WTC11 (cell line): ENCODE results near the gene FOXK1. TPM values are rescaled to one million over a fixed set of nuclear protein-coding genes. Genes with fewer than 3 reads are reported as not detected.

Source experiments
- ATAC-seq: fragments of 200-7000 bp; cut with Tn5 transposase; 2 replicates; pipeline ENCODE4 v1.10.0; 2021; ENCODE audit warnings: mild to moderate bottlenecking, moderate library complexity
- CTCF ChIA-PET: fragments of 300-600 bp; sonication (Branson Sonifier 250); formaldehyde crosslinking; loops from one replicate; lab custom pipeline; 2021; ENCODE audit warnings: antibody characterized with exemption; lab: Charles Lee
- POLR2A ChIA-PET: fragments of 350-600 bp; sonication (Branson Sonifier 250); formaldehyde crosslinking; loops from one replicate; lab custom pipeline; 2021; ENCODE audit warnings: antibody characterized with exemption; lab: Charles Lee
- DNase-seq: peaks from one replicate; pipeline ENCODE4 v3.0.0; 2021; ENCODE audit warnings: low spot score
- H3K27ac Mint-ChIP-seq: 2 replicates; pipeline ENCODE4 v1.8.0; 2021; ENCODE audit warnings: mixed read lengths
- H3K27me3 Mint-ChIP-seq: 2 replicates; pipeline ENCODE4 v1.8.0; 2021; ENCODE audit warnings: low read depth, mild to moderate bottlenecking, moderate library complexity, mixed read lengths
- H3K36me3 Mint-ChIP-seq: 2 replicates; pipeline ENCODE4 v1.8.0; 2021; ENCODE audit warnings: mixed read lengths
- H3K4me1 Mint-ChIP-seq: 2 replicates; pipeline ENCODE4 v1.8.0; 2022; ENCODE audit warnings: mixed read lengths
- H3K4me3 Mint-ChIP-seq: 2 replicates; pipeline ENCODE4 v1.8.0; 2021; ENCODE audit warnings: mild to moderate bottlenecking, moderate library complexity, mixed read lengths
- H3K9me3 Mint-ChIP-seq: 2 replicates; pipeline ENCODE4 v1.8.0; 2021; ENCODE audit warnings: mixed read lengths
- ARID4B ChIP-seq: sonication (generic); formaldehyde crosslinking; IDR thresholded peaks from 2 replicates; pipeline ENCODE4 v1.8.0; 2023; ENCODE audit warnings: missing genetic modification reagents, mild to moderate bottlenecking, borderline replicate concordance
- E2F4 ChIP-seq: sonication (generic); formaldehyde crosslinking; IDR thresholded peaks from 2 replicates; pipeline ENCODE4 v1.8.1; 2022; ENCODE audit warnings: low read depth, mild to moderate bottlenecking, moderate library complexity, missing genetic modification reagents, borderline replicate concordance
- ETV6 ChIP-seq: sonication (generic); formaldehyde crosslinking; IDR thresholded peaks from 2 replicates; pipeline ENCODE4 v1.8.1; 2022; ENCODE audit warnings: mild to moderate bottlenecking, missing genetic modification reagents
- GABPB1 ChIP-seq: sonication (generic); formaldehyde crosslinking; IDR thresholded peaks from 2 replicates; pipeline ENCODE4 v1.8.1; 2023; ENCODE audit warnings: mild to moderate bottlenecking, missing genetic modification reagents
- GRHL2 ChIP-seq: fragments of 250-450 bp; sonication (Bioruptor Pico); IDR thresholded peaks from 2 replicates; pipeline ENCODE4 v1.8.0; 2022; ENCODE audit warnings: mild to moderate bottlenecking, moderate library complexity; ENCODE audit not compliant: insufficient replicate concordance, severe bottlenecking
- HMGA2 ChIP-seq: fragments of 250-450 bp; sonication (Bioruptor Pico); IDR thresholded peaks from 2 replicates; pipeline ENCODE4 v1.4.0; 2021; ENCODE audit warnings: mild to moderate bottlenecking, moderate library complexity
- IRF1 ChIP-seq: sonication (generic); formaldehyde crosslinking; IDR thresholded peaks from 2 replicates; pipeline ENCODE4 v1.8.0; 2023; ENCODE audit warnings: missing genetic modification reagents
- NR2C2 ChIP-seq: sonication (generic); formaldehyde crosslinking; IDR thresholded peaks from 2 replicates; pipeline ENCODE4 v1.8.0; 2022; ENCODE audit warnings: mild to moderate bottlenecking, missing genetic modification reagents
- SMAD4 ChIP-seq: sonication (generic); formaldehyde crosslinking; IDR thresholded peaks from 2 replicates; pipeline ENCODE4 v1.8.0; 2022; ENCODE audit warnings: mild to moderate bottlenecking, missing genetic modification reagents
- SP1 ChIP-seq: sonication (generic); formaldehyde crosslinking; conservative IDR thresholded peaks from 2 replicates; pipeline ENCODE4 v1.8.1; 2022; ENCODE audit warnings: missing genetic modification reagents
- USF2 ChIP-seq: sonication (generic); formaldehyde crosslinking; IDR thresholded peaks from 2 replicates; pipeline ENCODE4 v1.8.1; 2023; ENCODE audit warnings: mild to moderate bottlenecking, missing genetic modification reagents, moderate library complexity
- ZNF138 ChIP-seq: sonication (generic); formaldehyde crosslinking; conservative IDR thresholded peaks from 2 replicates; pipeline ENCODE4 v1.8.1; 2022; ENCODE audit warnings: mild to moderate bottlenecking, moderate library complexity, missing genetic modification reagents
- ZNF232 ChIP-seq: sonication (generic); formaldehyde crosslinking; IDR thresholded peaks from 2 replicates; pipeline ENCODE4 v1.8.0; 2022; ENCODE audit warnings: mild to moderate bottlenecking, missing genetic modification reagents
- ZNF416 ChIP-seq: fragments of 250-450 bp; sonication (Bioruptor Pico); IDR thresholded peaks from 2 replicates; pipeline ENCODE4 v1.9.0; 2021; ENCODE audit warnings: mild to moderate bottlenecking, inconsistent platforms
- ZNF423 ChIP-seq: fragments of 250-450 bp; sonication (Bioruptor Pico); IDR thresholded peaks from 2 replicates; pipeline ENCODE4 v2.1.2; 2022; ENCODE audit warnings: mild to moderate bottlenecking, moderate library complexity
- ZNF671 ChIP-seq: fragments of 250-450 bp; sonication (Bioruptor Pico); IDR thresholded peaks from 2 replicates; pipeline ENCODE4 v1.8.0; 2021; ENCODE audit warnings: mild to moderate bottlenecking
- ZSCAN18 ChIP-seq: fragments of 250-450 bp; sonication (Bioruptor Pico); IDR thresholded peaks from 2 replicates; pipeline ENCODE4 v2.1.2; 2022; ENCODE audit warnings: mild to moderate bottlenecking, moderate library complexity
- total RNA-seq: library from RNA; stranded (reverse); gene quantifications from 3 replicates; pipeline ENCODE4 v1.2.3, GENCODE V29; 2021

FOXK1 gene
- total RNA-seq, 1 experiment from 2014 or later: 21.9 TPM

GRCh38 chr7:4689668-4690067 lies 7.6 kb downstream of the FOXK1 start (continued):
- TF ChIP-seq ARID4B (CRISPR knock-in tag) (no peak), ZNF232 (CRISPR knock-in tag) (no peak), USF2 (CRISPR knock-in tag) (no peak), GRHL2 (CRISPR knock-in tag) (no peak), ZSCAN18 (CRISPR knock-in tag) (no peak), SMAD4 (CRISPR knock-in tag) (no peak), ZNF423 (CRISPR knock-in tag) (no peak), E2F4 (no peak)

- TF ChIP-seq ZNF416 (CRISPR knock-in tag) (no peak), ARID4B (CRISPR knock-in tag) (no peak), SP1 (CRISPR knock-in tag) (no peak), ZNF138 (CRISPR knock-in tag) (no peak), HMGA2 (CRISPR knock-in tag) (no peak), NR2C2 (no peak), USF2 (CRISPR knock-in tag) (no peak), GABPB1 (CRISPR knock-in tag) (no peak), IRF1 (no peak), ETV6 (CRISPR knock-in tag) (no peak), ZNF671 (CRISPR knock-in tag) (no peak)
- POLR2A ChIA-PET: no interaction called here
- no peak overlapping the region for H3K27ac Mint-ChIP-seq
- H3K27me3 Mint-ChIP-seq: no peaks in the 10 kb centered on the region
- no peaks in the 10 kb centered on the region for H3K36me3 Mint-ChIP-seq
- no peak overlapping the region for H3K4me3 Mint-ChIP-seq
- H3K9me3 Mint-ChIP-seq: no peaks in the 10 kb centered on the region
- no peak for DNase-seq
- peaks cover 10% of the 10 kb centered on the region for H3K4me1 Mint-ChIP-seq
- CTCF ChIA-PET: interaction anchor here (1.1 kb wide), 1 partner anchor 60 kb away, joined by 5 read pairs; no protein-coding TSS in a partner anchor
- no peak for ATAC-seq
Observed at GRCh38 chr7:4690953-4691856, 9.1 kb downstream of the FOXK1 start.
